H1 (cell line): Measurements from ENCODE around the gene HS6ST3. TPM values are rescaled to one million over a fixed set of nuclear protein-coding genes. Genes with fewer than 3 reads are reported as not detected.

Experiments used
- ATF2 ChIP-seq: IDR thresholded peaks from 2 replicates; pipeline ENCODE4 v1.6.1; 2012; ENCODE audit warnings: low read length, inconsistent platforms
- ATF3 ChIP-seq: IDR thresholded peaks from 2 replicates; pipeline ENCODE4 v1.6.1; 2011; ENCODE audit warnings: low read depth, mild to moderate bottlenecking, low read length; ENCODE audit not compliant: insufficient read depth
- BRCA1 ChIP-seq: IDR thresholded peaks from 2 replicates; pipeline ENCODE4 v1.6.1; 2012; ENCODE audit warnings: low read depth, low read length, improper control_type of control experiment
- EP300 ChIP-seq, 2 experiments: IDR thresholded peaks; 1 replicate in 1 of 2; 2 replicates in 1 of 2; pipeline ENCODE4 v1.6.1; 2011 to 2012; ENCODE audit warnings: low read depth in 2 of 2, low read length in 2 of 2, mild to moderate bottlenecking in 2 of 2, borderline replicate concordance in 1 of 2, inconsistent platforms in 1 of 2, moderate library complexity in 1 of 2
- KDM5A ChIP-seq: fragments of 200-600 bp; IDR thresholded peaks from 2 replicates; pipeline ENCODE4 v1.7.1; 2012; ENCODE audit warnings: mild to moderate bottlenecking, low read length, inconsistent platforms, mixed read lengths
- RAD21 ChIP-seq, 2 experiments: IDR thresholded peaks in 1 of 2; conservative IDR thresholded peaks in 1 of 2; 2 replicates each; pipeline ENCODE4 v1.6.1; 2011; ENCODE audit warnings: low read depth in 2 of 2, low read length in 2 of 2, improper control_type of control experiment in 1 of 2, inconsistent platforms in 1 of 2, mild to moderate bottlenecking in 1 of 2, moderate library complexity in 1 of 2
- RFX5 ChIP-seq: IDR thresholded peaks from 2 replicates; pipeline ENCODE4 v1.6.1; 2011; ENCODE audit warnings: low read depth, low read length, improper control_type of control experiment, borderline replicate concordance
- polyA plus RNA-seq, 7 experiments: library from polyadenylated mRNA; depleted of rRNA in 3 of 7; stranded (reverse) in 5 of 7; unstranded in 2 of 7; fragments of >200 nt in 5 of 7; fragments of 200-250 nt in 2 of 7; gene quantifications; 1 replicate in 5 of 7; 2 replicates in 1 of 7; 4 replicates in 1 of 7; pipeline versions ENCODE4 v1.2.1 to v1.2.3, GENCODE V29; 2011 to 2013; ENCODE audit warnings: missing spikeins in 2 of 7, mixed read lengths in 2 of 7
- total RNA-seq: library from RNA; stranded (reverse); fragmentation: NEBNext Ultra II Directional; extraction: Animal tissue kit (Norgen Biotek cat#: 25700); gene quantifications from 2 replicates; pipeline ENCODE4 v1.2.1, GENCODE V29; 2021

Gene HS6ST3
- total and polyA plus RNA-seq, 2 of the 8 experiments (the other 6 are each of a cell fraction or from before 2014, with no cell fraction given): 0.45 to 1.2 TPM

GRCh38 chr13:96825653-96826052 lies 735.7 kb downstream of the HS6ST3 start (continued):
- TF ChIP-seq ATF2: no peak
- TF ChIP-seq EP300 (IDR thresholded peaks at IDR 0.05; ENCODE audit: borderline replicate concordance in 1 of 2, low read depth in 2 of 2, low read length in 2 of 2): no peak
- TF ChIP-seq KDM5A: no peak
- TF ChIP-seq RFX5: no peak
- TF ChIP-seq RAD21 (IDR thresholded peaks at IDR 0.05 in 1 of 2, conservative IDR thresholded peaks at IDR 0.05 in 1 of 2; ENCODE audit: low read depth in 2 of 2, low read length in 2 of 2): no peak
- TF ChIP-seq ATF3: no peak
- no peak for TF ChIP-seq BRCA1
